ENCODE results near the gene CPT1A.
"Not testable (repeated sequence)": the region's sequence is repeated elsewhere in the genome, so short reads cannot be mapped to it uniquely, and the experiment has no call there.

CPT1A gene

GRCh38 chr11:68841718-68842426 is at the start of gene CPT1A:
Gene CPT1A, minus strand, starts transcription at chr11:68841916. Its CDS starts 26,442 bp downstream, at chr11:68815474.
- peak; percentile 48 for DNase-seq (ENCODE audit: low spot score)

GRCh38 chr11:68890490-68891231 is 48.9 kb upstream of the CPT1A start:
- DNase-seq (ENCODE audit: low spot score): no peak

GRCh38 chr11:68889948-68890446 is 48.3 kb upstream of the CPT1A start:
- DNase-seq (ENCODE audit: low spot score): no peak

GRCh38 chr11:68884827-68885226 is 43.1 kb upstream of the CPT1A start:
- DNase-seq (ENCODE audit: low spot score): not testable (repeated sequence)

GRCh38 chr11:68882391-68882790 is 40.7 kb upstream of the CPT1A start:
- DNase-seq (ENCODE audit: low spot score): no peak

GRCh38 chr11:68881320-68881719 is 39.6 kb upstream of the CPT1A start:
- DNase-seq (ENCODE audit: low spot score): no peak

GRCh38 chr11:68880851-68881250 is 39.1 kb upstream of the CPT1A start:
- DNase-seq (ENCODE audit: low spot score): no peak

- no peak for DNase-seq (ENCODE audit: low spot score)
Observed at GRCh38 chr11:68878022-68878421, 36.3 kb upstream of the CPT1A start.

GRCh38 chr11:68872216-68873003 is 30.7 kb upstream of the CPT1A start:
- no peak for DNase-seq (ENCODE audit: low spot score)

GRCh38 chr11:68870470-68870869 is 28.8 kb upstream of the CPT1A start:
- DNase-seq (ENCODE audit: low spot score): no peak

- DNase-seq (ENCODE audit: low spot score): no peak
Observed at GRCh38 chr11:68868221-68868835, 26.6 kb upstream of the CPT1A start.

GRCh38 chr11:68867066-68867465 is 25.4 kb upstream of the CPT1A start:
- no peak for DNase-seq (ENCODE audit: low spot score)

GRCh38 chr11:68865241-68865640 is 23.5 kb upstream of the CPT1A start:
- DNase-seq (ENCODE audit: low spot score): no peak

GRCh38 chr11:68863553-68864265 is 22.0 kb upstream of the CPT1A start:
- DNase-seq (ENCODE audit: low spot score): no peak

GRCh38 chr11:68862421-68862820 is 20.7 kb upstream of the CPT1A start:
- DNase-seq (ENCODE audit: low spot score): no peak

- DNase-seq (ENCODE audit: low spot score): no peak
Observed at GRCh38 chr11:68859123-68859522, 17.4 kb upstream of the CPT1A start.

GRCh38 chr11:68857037-68857586 is 15.4 kb upstream of the CPT1A start:
- DNase-seq (ENCODE audit: low spot score): no peak

GRCh38 chr11:68856425-68857030 is 14.8 kb upstream of the CPT1A start:
- DNase-seq (ENCODE audit: low spot score): not testable (repeated sequence)

GRCh38 chr11:68855205-68855981 is 13.7 kb upstream of the CPT1A start:
- peak; percentile 67 for DNase-seq (ENCODE audit: low spot score)
